DMS114 treated with DMSO at 0.1 percent for 48 hours (cell line): Measurements from ENCODE around the gene HSPA9.
"Not testable (repeated sequence)": the region's sequence is repeated elsewhere in the genome, so short reads cannot be mapped to it uniquely, and the experiment has no call there.

ENCODE experiments used
- DNase-seq: peaks from one replicate; lab custom pipeline; 2025; ENCODE audit not compliant: unreplicated experiment; lab: John Stamatoyannopoulos, UW

The HSPA9 gene

DNA sequence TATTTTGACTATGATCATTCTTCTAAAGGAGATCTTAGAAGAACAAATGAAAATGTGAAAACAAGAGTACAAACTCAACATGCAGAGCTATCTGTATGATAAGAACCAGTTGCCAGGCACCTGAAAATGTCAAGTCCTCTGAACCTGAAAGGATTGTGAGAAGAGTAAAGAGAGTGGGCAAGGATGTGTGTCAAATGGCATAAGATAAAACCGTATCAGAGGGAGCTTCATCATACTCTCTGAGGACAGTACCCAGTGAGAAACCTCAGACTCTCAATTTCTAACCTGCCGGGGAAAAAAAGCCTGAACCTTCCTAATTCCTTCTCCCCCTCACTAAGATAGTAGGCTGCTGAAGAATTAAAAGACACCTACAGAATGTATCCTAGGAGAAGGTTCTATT is 39.0 kb downstream of the HSPA9 start:
- DNase-seq, result no peak

DNA sequence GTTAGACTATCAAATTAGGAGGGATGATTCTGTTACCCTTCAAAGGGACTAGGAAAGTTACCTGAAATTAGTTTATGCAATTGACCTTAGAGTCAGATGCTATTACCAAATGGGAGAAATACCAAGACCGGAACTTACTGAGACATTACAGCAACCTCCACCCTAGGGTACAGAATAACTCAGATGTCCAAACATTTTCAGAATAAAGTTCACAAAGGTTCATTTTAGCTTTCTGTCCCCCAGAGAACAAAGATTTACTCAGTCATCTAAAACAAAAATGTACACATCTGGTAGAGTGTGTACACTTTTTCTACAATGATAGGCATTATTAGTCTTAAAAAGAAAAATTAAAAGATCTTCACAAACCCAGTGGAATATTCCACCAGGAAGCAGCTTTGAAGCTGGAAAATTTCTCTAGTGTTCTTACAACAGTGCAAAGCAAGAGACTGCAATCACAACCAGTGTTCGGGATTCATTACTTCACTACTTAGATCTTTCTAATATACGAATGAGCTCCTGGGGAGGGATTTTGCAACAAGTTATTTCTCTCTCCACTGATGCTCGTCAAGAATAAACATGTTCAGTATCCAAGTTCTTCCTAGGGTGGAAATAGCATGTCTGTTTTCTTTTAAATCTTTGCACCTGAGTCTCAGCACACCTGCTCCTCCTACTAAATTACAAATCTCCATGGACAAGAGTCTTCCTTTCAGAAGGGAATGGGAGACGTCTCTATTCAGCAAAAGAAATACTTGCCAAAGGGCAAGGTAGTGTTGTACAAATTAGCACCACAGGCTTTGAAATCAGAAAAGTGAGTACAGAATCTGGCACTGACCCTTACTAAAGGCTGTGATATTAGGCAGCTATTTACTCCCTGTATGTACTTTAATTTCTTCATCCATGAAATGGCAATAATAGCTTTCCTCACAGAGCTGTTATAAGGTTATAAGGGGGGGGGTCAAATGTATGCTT is 40.9 kb downstream of the HSPA9 start:
- no peak for DNase-seq

DNA sequence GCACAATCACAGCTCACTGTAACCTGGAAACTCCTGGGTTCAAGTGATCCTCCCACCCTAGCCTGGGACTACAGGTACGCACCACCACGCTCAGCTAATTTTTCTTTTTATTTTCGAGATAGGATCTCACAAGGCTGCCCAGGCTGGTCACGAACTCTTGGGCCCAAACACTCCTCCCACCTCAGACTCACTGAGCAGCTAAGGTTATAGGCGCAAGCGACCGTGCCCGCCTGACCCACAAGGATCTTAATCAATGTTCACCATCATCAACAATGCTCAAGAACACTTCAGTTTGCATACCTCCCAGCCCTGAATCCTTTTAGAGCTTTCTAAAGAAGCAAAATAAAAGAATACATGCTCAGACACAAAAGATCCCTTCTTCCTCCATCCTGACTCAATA is 45.4 kb downstream of the HSPA9 start:
- DNase-seq, result no peak

DNA sequence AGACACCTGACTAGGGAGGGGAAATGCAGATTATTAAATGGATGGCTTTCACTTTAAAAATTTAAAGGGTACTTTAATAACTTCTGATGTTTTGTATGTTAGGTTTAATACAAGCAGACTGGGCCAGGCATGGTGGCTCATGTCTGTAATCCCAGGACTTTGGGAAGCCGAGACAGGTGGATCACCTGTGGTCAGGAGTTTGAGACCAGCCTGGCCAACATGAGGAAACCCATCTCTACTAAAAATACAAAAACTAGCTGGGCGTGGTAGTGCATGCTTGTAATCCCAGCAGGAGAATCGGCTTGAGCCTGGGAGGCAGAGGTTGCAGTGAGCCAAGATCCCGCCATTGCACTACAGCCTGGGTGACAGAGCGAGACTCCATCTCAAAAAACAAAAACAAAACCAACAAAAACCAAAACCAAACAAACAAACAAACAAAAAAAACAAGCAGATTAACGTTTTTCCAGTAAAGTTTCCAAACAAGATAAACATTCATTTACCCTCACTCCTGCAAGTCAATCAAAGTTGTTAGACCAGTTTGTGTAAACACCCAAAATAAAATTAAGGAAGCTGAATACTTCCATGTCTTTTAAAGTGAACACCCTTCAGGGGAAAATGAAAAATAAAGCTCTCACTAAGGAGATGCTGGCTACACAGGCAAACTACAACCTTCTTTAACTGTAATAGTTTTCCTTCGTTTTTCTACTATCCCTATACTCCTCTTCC is 46.3 kb downstream of the HSPA9 start:
- no peak for DNase-seq

DNA sequence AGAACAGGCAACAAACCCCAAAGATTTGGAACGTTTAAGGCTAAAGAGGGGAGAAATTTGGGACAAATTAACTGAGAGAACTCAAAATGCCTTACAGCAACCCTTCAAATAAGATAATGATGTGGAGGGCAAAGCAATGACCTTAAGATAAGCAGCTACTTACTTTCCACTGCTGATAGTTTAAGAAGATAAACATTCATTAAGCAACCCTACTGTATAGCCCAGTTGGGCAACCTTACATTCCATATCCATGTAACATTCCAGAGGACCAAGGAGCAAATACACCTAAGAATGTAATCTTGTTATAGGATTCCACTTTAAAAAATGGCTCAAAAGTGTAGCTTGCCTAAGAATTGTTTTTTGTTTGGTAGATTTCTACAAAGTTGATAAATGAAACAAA is 47.0 kb downstream of the HSPA9 start:
- no peak for DNase-seq

- DNase-seq, result no peak
Measured at GRCh38 chr5:138527170-138527569, 48.0 kb downstream of the HSPA9 start.

GRCh38 chr5:138523406-138523805 is 51.8 kb downstream of the HSPA9 start:
- no peak for DNase-seq

DNA sequence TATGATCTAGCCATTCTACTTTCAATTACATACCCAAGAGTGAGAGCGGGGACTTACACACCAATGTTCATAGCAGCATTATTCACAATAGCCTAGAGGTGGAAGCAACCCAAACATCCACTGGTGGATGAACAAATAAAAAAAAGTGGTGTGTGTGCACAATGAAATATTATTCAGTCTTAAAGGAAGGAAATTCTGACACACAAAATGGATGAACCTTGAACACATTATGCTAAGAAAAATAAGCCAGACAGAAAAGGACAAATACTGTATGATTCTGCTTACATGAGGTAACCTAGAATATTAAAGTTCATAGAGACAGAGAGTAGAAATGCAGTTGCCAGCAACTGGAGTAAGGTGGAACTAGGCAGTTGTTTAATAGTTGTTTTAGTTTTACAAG is 54.2 kb downstream of the HSPA9 start:
- no peak for DNase-seq

- no peak for DNase-seq
Measured at GRCh38 chr5:138517437-138517836, 57.8 kb downstream of the HSPA9 start.

DNA sequence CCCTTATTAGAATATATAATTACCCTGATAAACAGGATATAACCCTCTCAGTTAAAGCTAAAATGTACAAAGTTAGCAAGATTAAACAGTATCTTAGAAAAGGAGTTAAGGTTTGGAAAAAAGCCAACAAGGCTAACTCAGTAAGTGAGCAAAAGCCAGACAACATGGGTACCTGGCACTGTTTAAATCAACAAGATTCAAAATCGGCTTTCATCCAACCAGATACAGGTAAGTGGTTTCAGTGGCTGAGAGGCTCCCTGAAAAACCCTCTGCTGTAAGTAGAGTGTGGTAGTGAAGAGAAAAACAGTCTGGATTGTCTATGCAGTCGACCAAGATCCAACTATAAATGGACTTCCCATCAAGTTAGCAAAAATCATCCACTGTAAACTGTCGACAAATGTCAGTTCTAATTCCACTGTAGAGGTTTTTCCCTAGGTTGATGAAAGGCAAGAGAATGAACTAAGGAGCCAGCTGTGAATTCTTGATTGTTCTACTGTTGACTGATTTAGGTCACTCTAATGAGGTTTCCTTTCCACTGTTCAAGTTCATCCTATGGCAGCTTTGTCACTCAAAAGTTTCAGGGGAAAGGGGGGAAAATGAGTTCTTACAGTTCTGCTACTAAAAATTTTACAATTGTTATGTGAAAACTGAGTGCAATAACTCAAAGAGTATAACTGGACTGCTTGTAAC is 59.5 kb downstream of the HSPA9 start:
- DNase-seq, result no peak

GRCh38 chr5:138514021-138514420 is 61.2 kb downstream of the HSPA9 start:
- DNase-seq, result no peak

DNA sequence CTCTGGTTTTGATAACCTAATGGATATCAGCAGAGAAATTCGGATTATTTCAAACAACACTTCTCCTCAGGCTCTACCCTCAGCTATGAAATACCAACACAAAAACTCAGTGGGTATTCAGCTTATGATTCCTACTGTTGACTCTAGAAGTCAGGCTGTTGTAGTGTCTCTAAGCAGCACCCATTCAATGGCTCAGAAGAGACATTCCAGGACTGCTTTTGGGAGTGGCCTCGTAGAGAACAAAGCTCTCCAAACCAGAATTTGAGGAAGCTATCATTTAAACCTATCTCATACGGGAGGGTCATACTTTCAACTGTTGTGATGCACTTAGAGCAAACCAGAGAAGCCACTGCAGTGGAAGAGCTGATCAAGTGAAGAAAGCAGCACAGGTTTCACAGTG is 66.2 kb downstream of the HSPA9 start:
- DNase-seq, result no peak

DNA sequence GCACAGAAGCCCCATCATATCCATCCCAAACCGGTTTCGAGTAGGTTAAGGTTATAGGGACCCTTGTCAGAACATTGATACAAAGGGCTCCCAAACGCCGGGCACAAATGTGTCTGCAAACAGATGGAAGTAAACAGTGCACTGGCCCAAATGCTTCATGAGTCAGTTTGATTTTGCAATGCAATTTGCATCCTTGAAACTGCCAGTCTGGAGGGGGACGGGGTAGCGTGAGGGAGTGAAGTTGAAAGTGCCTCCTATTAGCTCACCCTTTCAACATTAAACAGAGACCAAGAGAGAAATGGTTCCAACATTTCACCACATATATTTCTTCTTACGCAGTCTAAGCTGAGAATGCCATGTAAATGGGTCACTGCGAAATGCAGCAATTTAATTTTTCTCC is 67.7 kb downstream of the HSPA9 start:
- not testable (repeated sequence) for DNase-seq

DNA sequence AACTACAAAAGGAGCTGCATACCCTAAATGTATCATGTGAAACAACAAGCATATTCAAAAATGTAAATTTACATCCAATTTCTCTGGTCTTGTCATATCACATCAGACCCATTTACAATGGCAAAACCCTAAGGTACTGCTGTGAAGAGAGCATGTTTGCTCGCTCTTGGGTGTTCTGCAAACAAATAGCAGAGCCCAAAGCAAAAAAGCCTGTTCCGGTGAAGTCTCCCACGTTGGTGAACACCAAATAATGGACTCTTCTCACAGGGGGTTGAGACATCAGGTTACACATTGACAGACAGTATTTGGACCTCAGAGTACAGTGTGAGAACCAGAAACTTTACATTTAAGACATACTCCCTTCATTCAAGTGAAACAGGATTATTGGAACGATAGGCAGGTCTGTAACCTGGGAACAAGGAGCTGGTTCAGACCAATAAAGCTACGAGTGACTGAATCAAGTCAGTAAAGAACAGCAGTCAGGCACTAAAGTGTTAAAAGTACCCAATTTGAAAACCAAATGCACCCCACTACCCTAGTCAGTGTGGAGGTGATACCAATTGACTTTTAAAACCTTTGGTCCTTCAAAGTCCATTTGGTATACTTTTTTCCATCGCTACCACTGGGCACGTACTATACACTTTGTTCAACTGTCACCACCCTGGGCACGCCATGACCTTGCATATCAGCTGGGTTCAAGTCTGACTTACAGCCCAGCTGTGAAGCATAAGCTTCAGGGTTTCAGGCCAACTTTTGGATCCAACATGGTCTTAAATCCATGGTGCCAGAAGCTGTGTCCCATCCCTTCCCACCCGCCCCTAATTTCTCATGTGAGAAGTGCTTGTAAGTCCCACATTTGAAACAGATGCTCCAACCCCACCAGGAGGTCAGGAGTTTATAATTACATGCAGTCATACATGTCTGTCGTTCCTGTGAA is 68.6 kb downstream of the HSPA9 start:
- no peak for DNase-seq

DNA sequence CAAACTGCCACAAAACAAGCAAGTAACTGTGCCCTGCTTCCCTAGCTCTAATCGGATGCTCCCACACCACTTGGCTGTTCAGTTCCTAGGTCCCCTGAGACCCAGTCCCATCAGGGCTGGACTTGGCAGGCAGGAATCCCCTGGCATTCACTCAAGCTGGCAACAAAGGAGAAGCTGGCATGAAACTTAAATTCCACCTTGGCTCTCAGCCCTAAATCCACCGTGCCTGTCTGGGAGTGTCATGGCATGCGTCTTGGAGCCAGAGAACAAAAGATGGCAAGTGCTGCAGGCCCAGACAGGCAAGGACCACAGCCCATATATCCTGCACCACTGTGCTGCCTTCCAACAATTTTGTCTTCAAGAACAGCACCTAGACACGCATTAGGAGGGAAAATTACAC is 70.4 kb downstream of the HSPA9 start:
- DNase-seq, result no peak
